ENCODE measurements around the gene KLHL29.

DNA sequence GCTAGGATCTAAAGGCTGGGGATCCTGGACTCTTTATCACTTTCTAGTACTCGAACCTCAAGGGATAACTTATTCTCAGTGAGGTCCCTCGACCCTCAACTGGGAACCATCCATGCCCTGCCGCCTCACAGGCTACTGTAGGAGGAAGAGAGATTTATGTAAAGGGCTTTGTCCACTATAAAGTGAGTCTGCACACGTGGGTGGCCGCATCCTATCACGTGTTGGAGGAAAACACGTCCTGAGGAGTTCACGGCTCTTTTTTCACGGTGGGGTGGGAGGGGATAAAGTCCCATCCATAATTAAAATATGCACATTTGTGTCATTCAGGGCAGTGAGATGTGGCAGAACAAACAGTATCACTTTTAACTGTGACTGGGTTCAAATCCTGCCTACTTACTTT, 176.6 kb downstream of the KLHL29 start:
- TF ChIP-seq, protein P1, sequence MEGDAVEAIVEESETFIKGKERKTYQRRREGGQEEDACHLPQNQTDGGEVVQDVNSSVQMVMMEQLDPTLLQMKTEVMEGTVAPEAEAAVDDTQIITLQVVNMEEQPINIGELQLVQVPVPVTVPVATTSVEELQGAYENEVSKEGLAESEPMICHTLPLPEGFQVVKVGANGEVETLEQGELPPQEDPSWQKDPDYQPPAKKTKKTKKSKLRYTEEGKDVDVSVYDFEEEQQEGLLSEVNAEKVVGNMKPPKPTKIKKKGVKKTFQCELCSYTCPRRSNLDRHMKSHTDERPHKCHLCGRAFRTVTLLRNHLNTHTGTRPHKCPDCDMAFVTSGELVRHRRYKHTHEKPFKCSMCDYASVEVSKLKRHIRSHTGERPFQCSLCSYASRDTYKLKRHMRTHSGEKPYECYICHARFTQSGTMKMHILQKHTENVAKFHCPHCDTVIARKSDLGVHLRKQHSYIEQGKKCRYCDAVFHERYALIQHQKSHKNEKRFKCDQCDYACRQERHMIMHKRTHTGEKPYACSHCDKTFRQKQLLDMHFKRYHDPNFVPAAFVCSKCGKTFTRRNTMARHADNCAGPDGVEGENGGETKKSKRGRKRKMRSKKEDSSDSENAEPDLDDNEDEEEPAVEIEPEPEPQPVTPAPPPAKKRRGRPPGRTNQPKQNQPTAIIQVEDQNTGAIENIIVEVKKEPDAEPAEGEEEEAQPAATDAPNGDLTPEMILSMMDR (IDR thresholded peaks at IDR 0.05 in 8 of 11, conservative IDR thresholded peaks at IDR 0.05 in 3 of 11): no peak
- no peak for TF ChIP-seq POLR2AphosphoS5 (IDR thresholded peaks at IDR 0.05)
